HG03565 (cell line): ENCODE measurements around the gene GRIK3.

Experiments used
- ATAC-seq: cut with Tn5 transposase; IDR thresholded peaks from one replicate; pipeline ENCODE4 v1.9.1; 2021; ENCODE audit warnings: mild to moderate bottlenecking, moderate library complexity; ENCODE audit not compliant: unreplicated experiment

GRIK3 gene

GRCh38 chr1:37047542-37047941 is 13.2 kb upstream of the GRIK3 start:
- no peak for ATAC-seq

GRCh38 chr1:37043101-37043500 is 8.8 kb upstream of the GRIK3 start:
- ATAC-seq: no peak

GRCh38 chr1:37042506-37042905 is 8.2 kb upstream of the GRIK3 start:
- ATAC-seq: no peak

- no peak for ATAC-seq
Measured at GRCh38 chr1:37041483-37041882, 7.2 kb upstream of the GRIK3 start.

- no peak for ATAC-seq
Measured at GRCh38 chr1:37040773-37041172, 6.5 kb upstream of the GRIK3 start.

DNA sequence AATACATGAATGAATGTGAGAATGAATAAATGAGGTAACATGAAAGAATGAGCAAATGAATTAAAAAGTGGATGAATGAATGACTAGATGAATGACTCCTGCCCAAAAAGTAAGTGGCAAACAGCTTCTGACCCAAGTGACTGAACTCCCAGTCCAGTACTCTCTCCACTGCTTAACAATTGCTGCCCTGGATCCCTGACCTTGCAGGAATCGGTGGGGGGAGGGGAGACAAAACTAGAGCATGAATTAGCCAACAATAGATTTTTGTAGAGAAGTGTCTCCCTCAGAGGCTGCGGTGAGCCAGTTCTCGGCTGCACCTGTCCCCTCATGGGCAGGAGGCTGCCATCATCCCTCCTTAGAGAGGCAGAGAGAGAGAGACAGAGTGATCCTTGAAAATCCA is 5.9 kb upstream of the GRIK3 start:
- ATAC-seq: no peak

GRCh38 chr1:37038227-37039093 is 4.1 kb upstream of the GRIK3 start:
- ATAC-seq: no peak

GRCh38 chr1:37037690-37038089 is 3.4 kb upstream of the GRIK3 start:
- no peak for ATAC-seq

- no peak for ATAC-seq
Measured at GRCh38 chr1:37036667-37037053, 2.3 kb upstream of the GRIK3 start.

GRCh38 chr1:37035796-37036666 is 1.7 kb upstream of the GRIK3 start:
- no peak for ATAC-seq

- no peak for ATAC-seq
Measured at GRCh38 chr1:37035014-37035691, 838 bp upstream of the GRIK3 start.

DNA sequence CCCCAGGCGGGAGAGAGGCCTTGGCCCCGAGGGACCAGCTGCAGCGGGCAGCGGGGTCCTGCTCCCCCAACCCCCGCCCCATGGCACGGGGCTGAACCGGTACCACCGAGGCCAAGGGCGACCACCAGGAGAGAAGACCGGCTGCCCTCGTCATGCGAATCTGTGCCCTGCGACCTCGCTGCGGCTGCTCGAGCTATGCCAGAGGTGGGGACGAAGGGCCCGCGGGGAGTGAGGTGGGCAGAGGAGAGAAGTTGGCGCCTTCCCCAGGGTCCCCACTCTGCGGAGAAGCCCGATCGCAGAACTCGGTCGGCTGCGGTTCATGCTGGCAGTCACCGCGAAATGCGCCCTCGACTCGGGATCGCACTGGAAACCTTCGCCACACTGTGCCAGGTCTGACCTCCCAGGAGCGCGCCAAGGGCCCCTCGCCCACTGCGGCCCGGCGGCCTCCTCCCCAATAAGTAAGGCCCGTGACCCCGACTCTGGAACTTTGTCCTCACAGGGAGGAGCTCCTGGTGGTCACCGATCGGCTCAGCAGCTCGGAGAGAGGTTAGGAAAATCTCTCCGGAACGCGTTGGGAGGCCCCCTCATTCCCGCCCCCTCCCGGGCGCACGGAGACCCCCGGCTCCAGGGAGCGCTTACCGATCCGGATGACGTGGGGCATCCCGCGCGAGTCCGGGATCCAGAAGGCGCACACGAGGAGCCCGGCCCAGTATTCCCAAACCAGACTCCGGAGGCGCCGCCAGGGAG is 787 bp downstream of the GRIK3 start:
- no peak for ATAC-seq

DNA sequence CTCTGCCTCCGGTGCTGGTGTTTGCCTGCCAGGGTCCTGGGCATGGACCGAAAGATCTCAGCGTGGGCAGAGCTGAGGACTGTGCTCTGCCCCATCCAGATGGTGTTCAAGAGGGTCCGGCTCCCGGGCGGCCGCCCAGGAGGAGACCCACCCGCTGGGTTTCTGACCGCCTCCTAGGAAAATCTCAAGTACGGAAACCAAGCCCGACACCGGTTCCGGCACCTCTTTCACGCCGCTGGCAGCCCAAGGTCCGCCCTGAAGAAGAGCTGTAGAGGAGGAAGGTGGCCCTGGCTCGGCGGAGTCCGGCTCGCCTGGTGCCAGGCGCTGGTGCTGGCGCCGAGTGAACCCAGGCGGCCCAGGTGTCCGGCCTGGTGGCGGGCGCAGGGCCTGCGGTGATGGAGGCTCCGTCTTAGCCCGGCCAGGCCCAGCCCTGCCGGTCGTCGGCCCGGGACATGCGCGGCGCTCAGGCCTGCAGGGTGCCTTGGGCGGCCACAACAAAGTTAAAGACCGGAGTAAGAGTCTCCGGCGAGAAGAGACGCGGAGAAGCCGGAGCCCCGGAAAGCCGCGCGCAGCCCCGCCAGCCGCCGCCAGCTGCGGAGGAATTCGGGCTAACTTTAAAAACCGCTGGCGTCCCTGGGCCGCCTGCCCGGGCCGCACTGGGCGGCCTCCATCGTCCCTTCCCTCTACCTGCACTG is 1.5 kb downstream of the GRIK3 start:
- no peak for ATAC-seq

- ATAC-seq: no peak
Measured at GRCh38 chr1:37031871-37032270, 2.4 kb downstream of the GRIK3 start.

GRCh38 chr1:37031429-37031828 is 2.9 kb downstream of the GRIK3 start:
- ATAC-seq: no peak

DNA sequence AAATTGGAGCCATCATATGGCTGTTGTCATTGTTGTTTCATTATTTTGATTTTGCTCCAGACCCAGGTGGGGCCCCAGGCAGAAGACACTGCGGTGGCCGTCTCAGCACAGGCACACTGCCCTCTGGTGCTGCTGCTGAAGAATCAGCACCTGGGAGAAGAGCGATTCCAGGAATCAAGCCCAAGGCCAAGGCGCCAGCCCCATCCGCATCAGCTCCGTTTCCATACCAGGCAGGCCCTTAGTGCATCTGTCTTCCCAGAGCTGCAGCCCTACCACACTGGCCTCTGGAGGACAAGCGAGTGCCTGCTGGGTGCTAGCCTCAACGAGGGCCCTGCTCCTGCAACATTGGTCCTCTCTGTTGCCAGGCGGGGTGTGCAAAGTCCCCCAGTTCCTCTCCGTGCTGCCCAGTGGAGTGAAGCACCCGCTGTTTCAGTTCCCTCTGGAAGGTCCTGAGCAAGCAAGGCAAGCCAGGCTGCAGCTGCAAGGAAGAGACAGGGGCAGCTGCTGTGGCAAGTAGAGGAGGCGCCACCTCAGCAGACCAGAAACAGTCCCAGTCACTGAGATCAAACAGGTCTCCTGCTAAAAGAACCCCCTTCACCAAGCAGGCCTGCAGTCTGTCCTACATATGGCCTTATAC is 5.2 kb downstream of the GRIK3 start:
- no peak for ATAC-seq

GRCh38 chr1:37021502-37021901 is 12.8 kb downstream of the GRIK3 start:
- ATAC-seq: no peak

GRCh38 chr1:37020653-37021277 is 13.6 kb downstream of the GRIK3 start:
- ATAC-seq: no peak

GRCh38 chr1:37018510-37018909 is 15.8 kb downstream of the GRIK3 start:
- ATAC-seq: no peak
